Neuronal stem cell (in vitro differentiated cells): Measurements from ENCODE around the gene AVPR2.

ENCODE experiments used
- DNase-seq: peaks from one replicate; pipeline ENCODE4 v3.0.0-alpha.2; 2013; ENCODE audit warnings: low spot score
- H2AFZ ChIP-seq: one replicate; pipeline ENCODE4 v1.6.1; 2013; ENCODE audit warnings: mild to moderate bottlenecking, low read length, inconsistent platforms
- H2AK5ac ChIP-seq: 2 replicates; pipeline ENCODE4 v1.6.1; 2013; ENCODE audit warnings: low read depth, mild to moderate bottlenecking, inconsistent platforms, low read length, moderate library complexity, mixed read lengths
- H2BK120ac ChIP-seq: 2 replicates; pipeline ENCODE4 v1.6.1; 2013; ENCODE audit warnings: low read depth, mild to moderate bottlenecking, inconsistent platforms, low read length, moderate library complexity, mixed read lengths
- H2BK12ac ChIP-seq: one replicate; pipeline ENCODE4 v1.6.1; 2013; ENCODE audit warnings: low read length, inconsistent platforms
- H2BK15ac ChIP-seq: 2 replicates; pipeline ENCODE4 v1.6.1; 2013; ENCODE audit warnings: mild to moderate bottlenecking, low read length, inconsistent platforms, mixed read lengths
- H2BK5ac ChIP-seq: one replicate; pipeline ENCODE4 v1.6.1; 2013; ENCODE audit warnings: inconsistent platforms, mild to moderate bottlenecking, low read length, moderate library complexity
- H3K14ac ChIP-seq: one replicate; pipeline ENCODE4 v1.6.1; 2013; ENCODE audit warnings: low read length, inconsistent platforms
- H3K18ac ChIP-seq: 2 replicates; pipeline ENCODE4 v1.6.1; 2013; ENCODE audit warnings: low read length, inconsistent platforms
- H3K23ac ChIP-seq: 2 replicates; pipeline ENCODE4 v1.6.1; 2013; ENCODE audit warnings: low read depth, mild to moderate bottlenecking, mixed read lengths, low read length, inconsistent platforms; ENCODE audit not compliant: poor library complexity
- H3K27ac ChIP-seq: replicated peaks from 3 replicates; pipeline ENCODE4 v1.5.1; 2013; ENCODE audit warnings: low read length, inconsistent platforms
- H3K27me3 ChIP-seq, 3 experiments: 2 replicates each; pipeline ENCODE4 v1.6.1; 2013; ENCODE audit warnings: low read length in 3 of 3, mild to moderate bottlenecking in 2 of 3, inconsistent platforms in 1 of 3, low read depth in 1 of 3, mixed read lengths in 1 of 3, moderate library complexity in 1 of 3; ENCODE audit not compliant: control insufficient read depth in 3 of 3, insufficient read depth in 3 of 3
- H3K36me3 ChIP-seq, 2 donors: replicated peaks in 1 of 2; 2 replicates each; pipeline ENCODE4 v1.6.1; 2013; ENCODE audit warnings: low read length in 2 of 2; ENCODE audit not compliant: control insufficient read depth in 2 of 2, insufficient read depth in 2 of 2
- H3K4ac ChIP-seq: 2 replicates; pipeline ENCODE4 v1.6.1; 2013; ENCODE audit warnings: inconsistent platforms, mild to moderate bottlenecking, low read length, moderate library complexity
- H3K4me1 ChIP-seq, 2 donors: 1 replicate in 1 of 2; 2 replicates in 1 of 2; pipeline ENCODE4 v1.6.1; 2013; ENCODE audit warnings: low read length in 2 of 2, low read depth in 1 of 2; ENCODE audit not compliant: control insufficient read depth in 2 of 2, insufficient read depth in 1 of 2
- H3K4me2 ChIP-seq: one replicate; pipeline ENCODE4 v1.6.1; 2013; ENCODE audit warnings: mild to moderate bottlenecking, low read length, inconsistent platforms; ENCODE audit not compliant: insufficient read depth, poor library complexity, severe bottlenecking
- H3K4me3 ChIP-seq, 2 donors: 2 replicates each; pipeline ENCODE4 v1.5.1; 2013; ENCODE audit warnings: low read length in 2 of 2, mild to moderate bottlenecking in 2 of 2, inconsistent platforms in 1 of 2, moderate library complexity in 1 of 2
- H3K79me1 ChIP-seq: one replicate; pipeline ENCODE4 v1.6.1; 2013; ENCODE audit warnings: low read depth, mild to moderate bottlenecking, inconsistent platforms, low read length, moderate library complexity
- H3K9ac ChIP-seq: one replicate; pipeline ENCODE4 v1.6.1; 2013; ENCODE audit warnings: mild to moderate bottlenecking, low read depth, low read length, inconsistent platforms; ENCODE audit not compliant: poor library complexity
- H3K9me3 ChIP-seq, 2 donors: replicated peaks in 1 of 2; 2 replicates each; pipeline versions ENCODE3 to v1.6.1; 2013; ENCODE audit warnings: low read length in 2 of 2, mild to moderate bottlenecking in 2 of 2, inconsistent platforms in 1 of 2, low read depth in 1 of 2, mixed read lengths in 1 of 2, moderate library complexity in 1 of 2; ENCODE audit not compliant: control insufficient read depth in 2 of 2, insufficient read depth in 1 of 2
- H4K8ac ChIP-seq: one replicate; pipeline ENCODE4 v1.6.1; 2013; ENCODE audit warnings: low read depth, mild to moderate bottlenecking, inconsistent platforms, low read length, moderate library complexity
- H4K91ac ChIP-seq: one replicate; pipeline ENCODE4 v1.6.1; 2013; ENCODE audit warnings: low read length, low read depth, mild to moderate bottlenecking, inconsistent platforms; ENCODE audit not compliant: poor library complexity
- WGBS, 2 donors: extraction: QIAGEN DNeasy Blood & Tissue Kit; methylation state at CpG; one replicate each; pipeline ENCODE4 v1.1.7; 2013; ENCODE audit warnings: missing lambda C conversion rate in 2 of 2, mixed read lengths in 1 of 2; ENCODE audit not compliant: insufficient read length in 2 of 2, insufficient replicate concordance in 1 of 2; ENCODE audit errors: extremely low coverage in 2 of 2; 5-methylcytosine and 5-hydroxymethylcytosine counted together

Gene AVPR2

DNA sequence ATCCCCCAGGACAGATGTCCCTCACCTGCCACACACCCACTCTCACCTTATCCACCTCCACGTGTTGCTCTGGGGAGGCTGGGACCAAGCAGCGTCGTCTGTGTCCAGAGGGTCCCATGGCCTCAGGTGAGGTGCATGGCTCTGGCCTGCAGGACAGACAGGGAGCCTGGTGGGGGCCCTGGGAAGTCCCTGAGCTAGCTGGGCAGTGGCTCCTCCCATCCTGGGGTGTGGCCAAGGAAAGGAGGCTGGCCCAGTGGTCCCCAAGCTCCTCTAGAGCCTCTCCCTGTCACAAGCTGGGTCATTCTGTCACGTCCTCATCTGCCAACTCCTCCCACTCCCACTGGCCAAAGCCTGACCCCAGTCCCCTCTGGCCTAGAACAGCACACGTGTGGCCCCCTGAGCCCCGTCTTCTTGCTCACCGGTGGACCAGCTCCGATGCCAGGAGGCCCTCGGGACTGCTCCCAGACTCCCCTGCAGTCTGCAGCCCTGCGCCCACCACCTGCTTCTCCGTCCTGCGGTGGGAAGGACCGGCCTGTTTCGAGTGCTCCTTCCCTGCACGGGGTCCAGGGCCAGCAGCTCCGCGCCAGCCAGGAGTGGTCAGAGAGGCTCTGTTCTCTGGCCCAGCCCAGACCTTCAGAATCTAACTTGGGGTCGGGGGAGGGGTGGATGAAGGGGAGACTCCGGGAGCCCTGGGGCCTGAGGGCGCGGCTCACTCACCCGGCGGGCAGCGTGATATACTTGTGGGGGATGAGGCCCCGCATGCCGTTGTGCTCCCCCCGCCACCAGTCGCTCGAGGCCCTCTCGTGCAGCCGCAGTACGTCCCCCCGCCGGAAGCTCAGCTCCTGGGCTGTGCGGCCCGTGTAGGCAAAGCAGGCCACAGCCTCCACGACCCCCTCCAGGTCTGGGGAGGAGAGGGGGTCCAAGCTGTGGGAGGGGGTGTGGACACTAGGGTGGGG is 4.8 kb downstream of the AVPR2 start:
- no peak overlapping the region for H3K27ac ChIP-seq
- H2BK12ac ChIP-seq, result no peak overlapping the region
- H3K36me3 ChIP-seq, result no peaks in the 10 kb centered on the region
- H3K79me1 ChIP-seq, result no peaks in the 10 kb centered on the region
- no peak overlapping the region for H3K4me2 ChIP-seq
- peaks cover 2 to 4% of the 10 kb centered on the region in 2 donors for H3K4me1 ChIP-seq
- H3K9ac ChIP-seq, result no peak overlapping the region
- H4K91ac ChIP-seq, result no peak overlapping the region
- peak overlapping the region; percentile 53 for H2AFZ ChIP-seq
- H2BK5ac ChIP-seq, result no peak overlapping the region
- H4K8ac ChIP-seq, result no peak overlapping the region
- H3K23ac ChIP-seq, result no peak overlapping the region
- no peaks in the 10 kb centered on the region for H3K9me3 ChIP-seq
- DNase-seq, result no peak
- no peak overlapping the region for H2AK5ac ChIP-seq
- no peak overlapping the region for H2BK120ac ChIP-seq
- peaks cover 0 to 35% (median 0%) of the 10 kb centered on the region in 3 experiments for H3K27me3 ChIP-seq
- WGBS, 2 donors, result no CpG with 5 or more reads among the region's 37 CpGs
- peak overlapping the region; percentile 48 for H3K18ac ChIP-seq
- H3K4me3 ChIP-seq, result no peak overlapping the region
- H3K14ac ChIP-seq, result no peak overlapping the region
- no peak overlapping the region for H3K4ac ChIP-seq
- no peak overlapping the region for H2BK15ac ChIP-seq

GRCh38 chrX:153909980-153910360 is 5.5 kb downstream of the AVPR2 start:
- no peak overlapping the region for H3K4me2 ChIP-seq
- no peak overlapping the region for H4K8ac ChIP-seq
- no peak overlapping the region for H3K18ac ChIP-seq
- no peak for DNase-seq
- no peak overlapping the region for H2BK5ac ChIP-seq
- peaks cover 2 to 4% of the 10 kb centered on the region in 2 donors for H3K4me1 ChIP-seq
- no peak overlapping the region for H3K4me3 ChIP-seq
- no peak overlapping the region for H3K14ac ChIP-seq
- no peaks in the 10 kb centered on the region for H3K9me3 ChIP-seq
- H2BK15ac ChIP-seq, result no peak overlapping the region
- no CpG with 5 or more reads among the region's 25 CpGs for WGBS, 2 donors
- peaks cover 0 to 35% (median 0%) of the 10 kb centered on the region in 3 experiments for H3K27me3 ChIP-seq
- H2BK12ac ChIP-seq, result no peak overlapping the region
- no peak overlapping the region for H3K27ac ChIP-seq
- no peaks in the 10 kb centered on the region for H3K36me3 ChIP-seq
- H3K4ac ChIP-seq, result no peak overlapping the region
- H2BK120ac ChIP-seq, result no peak overlapping the region
- no peak overlapping the region for H2AK5ac ChIP-seq
- H3K9ac ChIP-seq, result no peak overlapping the region
- no peak overlapping the region for H4K91ac ChIP-seq
- H2AFZ ChIP-seq, result no peak overlapping the region
- no peaks in the 10 kb centered on the region for H3K79me1 ChIP-seq
- no peak overlapping the region for H3K23ac ChIP-seq

DNA sequence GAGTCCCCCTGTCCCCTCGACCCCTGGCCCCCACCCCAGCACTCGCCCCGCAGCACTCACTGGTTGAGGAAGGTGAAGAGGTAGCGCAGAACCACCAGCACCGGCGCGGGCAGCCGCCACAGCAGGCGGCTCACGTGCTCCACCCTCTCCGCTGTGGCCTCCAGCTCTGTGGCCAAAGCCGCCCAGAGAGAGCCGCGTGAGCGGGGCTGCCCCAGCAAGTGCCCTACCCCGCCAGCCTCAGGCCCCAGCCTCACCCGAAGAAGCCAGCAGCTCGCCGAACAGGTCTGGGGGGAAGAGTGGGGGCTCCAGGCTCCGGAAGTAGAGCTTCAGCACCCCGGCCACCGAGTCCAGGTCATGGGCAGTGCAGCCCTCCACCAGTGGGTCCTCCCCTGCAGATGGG is 6.0 kb downstream of the AVPR2 start:
- Histone ChIP-seq H2BK15ac (no peak overlapping the region), H2BK5ac (no peak overlapping the region), H3K4me3 (no peak overlapping the region), H3K4ac (no peak overlapping the region), H3K27ac (no peak overlapping the region), H3K36me3 (no peaks in the 10 kb centered on the region), H2AFZ (no peak overlapping the region), H3K18ac (no peak overlapping the region), H3K4me2 (no peak overlapping the region), H4K8ac (no peak overlapping the region), H3K27me3 (peaks cover 0 to 35% (median 0%) of the 10 kb centered on the region in 3 experiments), H3K79me1 (no peaks in the 10 kb centered on the region), H3K23ac (no peak overlapping the region), H3K9ac (no peak overlapping the region), H3K14ac (no peak overlapping the region), H2BK120ac (no peak overlapping the region), H2BK12ac (no peak overlapping the region), H3K9me3 (no peaks in the 10 kb centered on the region), H2AK5ac (no peak overlapping the region), H4K91ac (no peak overlapping the region), H3K4me1 (peaks cover 2 to 4% of the 10 kb centered on the region in 2 donors)
- no CpG with 5 or more reads among the region's 22 CpGs for WGBS, 2 donors
- no peak for DNase-seq

DNA sequence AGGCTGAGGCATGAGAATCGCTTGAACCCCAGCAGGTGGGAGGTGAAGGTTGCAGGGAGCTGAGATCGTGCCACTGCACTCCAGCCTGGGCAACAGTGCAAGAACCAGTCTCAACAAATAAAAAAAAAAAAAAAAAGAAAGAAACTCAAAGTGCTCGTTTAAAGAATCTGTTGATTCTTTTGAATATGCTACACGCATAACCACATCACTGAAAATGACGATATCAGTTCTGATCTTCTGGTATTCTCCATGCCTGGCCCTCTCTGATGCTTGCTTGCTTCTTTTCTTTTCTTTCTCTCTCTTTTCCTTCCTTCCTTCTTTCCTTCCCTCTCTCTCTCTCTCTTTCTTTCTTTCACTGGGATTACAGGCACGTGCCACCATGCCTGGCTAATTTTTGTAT is 7.3 kb downstream of the AVPR2 start:
- H2BK5ac ChIP-seq, result no peak overlapping the region
- peaks cover 2 to 4% of the 10 kb centered on the region in 2 donors for H3K4me1 ChIP-seq
- no peaks in the 10 kb centered on the region for H3K9me3 ChIP-seq
- H3K14ac ChIP-seq, result no peak overlapping the region
- H3K18ac ChIP-seq, result no peak overlapping the region
- H3K4ac ChIP-seq, result no peak overlapping the region
- DNase-seq, result no peak
- no peak overlapping the region for H3K4me3 ChIP-seq
- no peak overlapping the region for H4K8ac ChIP-seq
- H3K23ac ChIP-seq, result no peak overlapping the region
- no peaks in the 10 kb centered on the region for H3K36me3 ChIP-seq
- H2BK12ac ChIP-seq, result no peak overlapping the region
- H2AK5ac ChIP-seq, result no peak overlapping the region
- peaks cover 0 to 36% (median 0%) of the 10 kb centered on the region in 3 experiments for H3K27me3 ChIP-seq
- no peak overlapping the region for H2AFZ ChIP-seq
- H4K91ac ChIP-seq, result no peak overlapping the region
- no peaks in the 10 kb centered on the region for H3K79me1 ChIP-seq
- no peak overlapping the region for H2BK15ac ChIP-seq
- no peak overlapping the region for H3K27ac ChIP-seq
- H2BK120ac ChIP-seq, result no peak overlapping the region
- no CpG with 5 or more reads among the region's 6 CpGs for WGBS, 2 donors
- no peak overlapping the region for H3K4me2 ChIP-seq
- no peak overlapping the region for H3K9ac ChIP-seq
